GM12873 (cell line): ENCODE measurements around the gene MANBA.

Experiments
- TF ChIP-seq, protein P1 (sequence below): IDR thresholded peaks from 2 replicates; pipeline ENCODE4 v1.5.1; 2012; ENCODE audit warnings: low read depth, mild to moderate bottlenecking, moderate library complexity, low read length, control low read depth; ENCODE audit not compliant: insufficient read depth; ENCODE audit errors: missing control alignments

The MANBA gene

DNA sequence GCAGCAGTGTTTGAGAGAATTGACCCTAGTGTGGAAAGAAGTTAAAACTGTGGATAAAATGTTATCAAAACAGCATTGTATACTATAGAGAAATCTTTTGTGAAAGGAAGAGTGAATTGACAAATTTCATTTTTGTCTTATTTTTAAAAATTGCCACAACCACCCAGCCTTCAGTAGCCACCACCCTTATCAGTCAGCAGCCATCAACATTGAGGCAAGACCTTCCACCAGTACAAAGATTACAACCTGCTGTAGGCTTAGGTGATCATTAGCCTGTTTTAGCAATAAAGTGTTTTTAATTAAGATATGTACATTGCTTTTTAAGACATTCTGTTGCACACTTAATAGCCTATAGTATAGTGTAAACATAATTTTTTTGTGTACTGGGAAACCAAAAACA is 168.5 kb downstream of the MANBA start:
- TF ChIP-seq, protein P1, sequence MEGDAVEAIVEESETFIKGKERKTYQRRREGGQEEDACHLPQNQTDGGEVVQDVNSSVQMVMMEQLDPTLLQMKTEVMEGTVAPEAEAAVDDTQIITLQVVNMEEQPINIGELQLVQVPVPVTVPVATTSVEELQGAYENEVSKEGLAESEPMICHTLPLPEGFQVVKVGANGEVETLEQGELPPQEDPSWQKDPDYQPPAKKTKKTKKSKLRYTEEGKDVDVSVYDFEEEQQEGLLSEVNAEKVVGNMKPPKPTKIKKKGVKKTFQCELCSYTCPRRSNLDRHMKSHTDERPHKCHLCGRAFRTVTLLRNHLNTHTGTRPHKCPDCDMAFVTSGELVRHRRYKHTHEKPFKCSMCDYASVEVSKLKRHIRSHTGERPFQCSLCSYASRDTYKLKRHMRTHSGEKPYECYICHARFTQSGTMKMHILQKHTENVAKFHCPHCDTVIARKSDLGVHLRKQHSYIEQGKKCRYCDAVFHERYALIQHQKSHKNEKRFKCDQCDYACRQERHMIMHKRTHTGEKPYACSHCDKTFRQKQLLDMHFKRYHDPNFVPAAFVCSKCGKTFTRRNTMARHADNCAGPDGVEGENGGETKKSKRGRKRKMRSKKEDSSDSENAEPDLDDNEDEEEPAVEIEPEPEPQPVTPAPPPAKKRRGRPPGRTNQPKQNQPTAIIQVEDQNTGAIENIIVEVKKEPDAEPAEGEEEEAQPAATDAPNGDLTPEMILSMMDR = no peak

GRCh38 chr4:102589743-102590142 is 171.0 kb downstream of the MANBA start:
- TF ChIP-seq, protein P1 = no peak

DNA sequence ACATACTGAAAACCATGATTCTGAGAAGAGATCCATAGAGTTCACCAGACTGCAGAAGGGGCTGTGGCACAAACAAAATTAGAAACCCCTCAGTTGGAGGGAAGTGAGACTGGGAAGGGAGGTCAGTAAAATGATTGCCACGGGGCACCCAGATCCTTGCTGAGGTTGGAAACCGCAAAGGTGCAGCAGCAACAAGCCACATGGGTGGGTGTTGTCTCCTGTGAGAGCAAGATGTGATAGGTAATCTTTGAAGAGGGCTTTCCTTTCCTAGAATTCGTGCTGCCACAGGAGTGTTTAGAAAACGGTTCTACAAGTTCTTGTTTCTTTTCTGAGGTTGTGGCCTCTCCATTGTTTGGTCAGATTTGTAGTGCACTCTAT is 174.1 kb downstream of the MANBA start:
- TF ChIP-seq, protein P1 = no peak

DNA sequence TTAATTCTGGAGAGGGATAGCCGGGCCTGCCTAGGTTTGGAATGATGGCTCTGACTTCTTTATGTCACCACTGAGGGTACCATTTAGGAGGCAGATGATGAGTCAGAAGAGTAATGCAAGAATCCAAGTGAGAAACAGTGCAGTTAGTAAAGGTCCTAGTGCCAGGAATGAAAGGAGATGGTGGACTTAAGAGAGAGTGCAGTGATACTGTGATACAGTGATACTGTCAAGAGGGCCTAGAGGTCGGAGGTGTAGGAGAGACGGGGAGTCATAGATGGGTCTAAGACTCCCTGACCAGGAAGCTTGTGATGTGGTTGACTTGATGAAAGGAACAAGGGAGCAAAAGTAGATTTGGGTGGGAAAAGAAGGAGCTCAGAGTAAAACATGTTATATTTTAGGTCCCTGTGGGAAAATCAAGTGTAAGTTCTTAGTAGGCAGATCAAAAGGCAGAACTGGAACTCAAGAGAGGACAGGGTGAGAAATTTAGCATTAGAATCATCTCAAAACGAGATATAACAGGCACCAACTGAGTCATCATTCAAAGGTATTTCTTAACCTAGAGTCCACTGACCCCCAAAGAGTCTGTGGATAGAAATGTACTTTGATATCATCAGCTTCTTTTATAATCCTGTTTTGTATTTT is 174.6 kb downstream of the MANBA start:
- TF ChIP-seq, protein P1 = no peak

DNA sequence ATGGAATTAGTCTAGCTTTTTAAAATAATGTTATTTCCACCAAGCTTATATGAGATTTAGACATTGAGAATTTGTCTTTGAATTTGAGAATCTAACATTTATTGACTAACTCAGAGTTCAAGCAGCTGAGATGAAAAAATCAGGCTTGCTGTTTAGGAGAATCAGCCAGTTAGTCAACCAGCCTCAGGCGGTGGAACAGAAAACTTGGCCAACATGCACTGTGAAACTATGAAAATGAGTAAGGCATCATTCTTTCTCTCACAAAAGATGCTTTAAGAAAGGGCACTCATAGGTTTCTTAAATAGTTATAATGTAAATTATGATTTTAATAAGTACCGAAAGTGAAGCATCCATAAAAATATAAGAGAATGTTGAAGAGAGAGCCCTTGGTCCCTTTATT is 175.4 kb downstream of the MANBA start:
- TF ChIP-seq, protein P1 = no peak

DNA sequence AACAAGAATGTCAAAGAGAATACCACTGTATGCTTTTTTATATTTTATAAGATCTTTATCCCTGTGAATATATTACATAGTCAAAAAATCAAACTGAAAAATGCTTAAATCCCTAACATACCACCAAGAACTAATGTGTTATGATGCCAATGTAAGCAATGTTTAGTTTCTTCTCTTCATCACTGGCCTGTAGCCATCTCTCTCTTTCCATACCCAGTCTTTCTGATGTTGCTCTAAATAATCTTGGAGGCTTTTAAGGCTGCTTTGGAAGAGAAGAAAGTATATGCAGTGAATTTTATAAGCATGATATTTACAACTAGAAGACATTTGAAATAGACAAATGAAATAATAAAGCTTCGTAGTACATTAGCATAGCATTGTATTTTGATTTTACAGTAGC is 176.7 kb downstream of the MANBA start:
- TF ChIP-seq, protein P1 = no peak
